ENCODE measurements around the gene PCSK5. TPM values are rescaled to one million over a fixed set of nuclear protein-coding genes. Genes with fewer than 3 reads are reported as not detected.

The PCSK5 gene
- total and polyA plus RNA-seq, 2 donors (not counting 1 experiment from before 2014, with no cell fraction given): 0.09 TPM; not detected in 1

GRCh38 chr9:76013809-76014208, 123.3 kb downstream of the PCSK5 start:
- DNase-seq (no peak), ATAC-seq (ENCODE audit: low read depth) (no peak)
- WGBS (ENCODE audit: insufficient coverage): no CpG with 5 or more reads among the region's 2 CpGs
- Mint-ChIP-seq H3K4me1 (no peaks in the 10 kb centered on the region), H3K4me3 (no peak overlapping the region), H3K27me3 (no peaks in the 10 kb centered on the region), H3K27ac (no peak overlapping the region), H3K9me3 (ENCODE audit: insufficient read depth) (no peaks in the 10 kb centered on the region)
- Histone ChIP-seq H3K36me3 (replicated peaks in 1 of 2; ENCODE audit: control extremely low read depth in 1 of 2, control insufficient read depth in 1 of 2, extremely low read depth in 1 of 2, insufficient read depth in 2 of 2, low read length in 1 of 2) (no peaks in the 10 kb centered on the region), H3K9me3 (ENCODE audit: control extremely low read depth in 1 of 3, control insufficient read depth in 2 of 3, insufficient read depth in 1 of 3, low read length in 2 of 3) (no peaks in the 10 kb centered on the region), H3K4me2 (replicated peaks; ENCODE audit: low read depth, low read length, poor library complexity, severe bottlenecking) (no peak overlapping the region), H3K27ac (ENCODE audit: low read length in 2 of 2) (no peak overlapping the region), H3K9ac (ENCODE audit: low read length) (no peak overlapping the region), H2AFZ (ENCODE audit: insufficient read depth, low read depth, low read length, poor library complexity, severe bottlenecking) (no peak overlapping the region), H3K27me3 (replicated peaks in 1 of 4; ENCODE audit: control extremely low read depth in 1 of 4, control insufficient read depth in 3 of 4, insufficient read depth in 4 of 4, low read length in 3 of 4) (no peaks in the 10 kb centered on the region), H3K79me2 (ENCODE audit: control insufficient read depth, insufficient read depth, low read length) (no peaks in the 10 kb centered on the region), H4K20me1 (ENCODE audit: control insufficient read depth, insufficient read depth, low read length, poor library complexity, severe bottlenecking) (no peaks in the 10 kb centered on the region), H3K4me1 (ENCODE audit: control insufficient read depth in 2 of 2, insufficient read depth in 2 of 2, low read length in 2 of 2) (no peaks in the 10 kb centered on the region), H3K4me3 (ENCODE audit: control extremely low read depth in 1 of 5, extremely low read depth in 1 of 5, insufficient read depth in 1 of 5, low read depth in 2 of 5, low read length in 4 of 5) (no peak overlapping the region)
- ChIA-PET CTCF (no interaction called here), POLR2A (no interaction called here)
- intact Hi-C loops (cut with micrococcal nuclease): no loop called here
- TF ChIP-seq CTCF (IDR thresholded peaks at IDR 0.05) (no peak), EZH2 (IDR thresholded peaks at IDR 0.05; ENCODE audit: borderline replicate concordance, insufficient read depth, low read depth, low read length, poor library complexity, severe bottlenecking) (no peak)

- H3K27me3 ChIP-seq (replicated peaks in 1 of 4; ENCODE audit: control extremely low read depth in 1 of 4, control insufficient read depth in 3 of 4, insufficient read depth in 4 of 4, low read length in 3 of 4): no peaks in the 10 kb centered on the region
- H3K4me1 ChIP-seq (ENCODE audit: control insufficient read depth in 2 of 2, insufficient read depth in 2 of 2, low read length in 2 of 2): no peaks in the 10 kb centered on the region
- intact Hi-C loops (cut with micrococcal nuclease): no loop called here
- ATAC-seq (ENCODE audit: low read depth) (no peak), DNase-seq (no peak)
- POLR2A ChIA-PET: no interaction called here
- no peaks in the 10 kb centered on the region for H3K36me3 ChIP-seq (replicated peaks in 1 of 2; ENCODE audit: control extremely low read depth in 1 of 2, control insufficient read depth in 1 of 2, extremely low read depth in 1 of 2, insufficient read depth in 2 of 2, low read length in 1 of 2)
- H4K20me1 ChIP-seq (ENCODE audit: control insufficient read depth, insufficient read depth, low read length, poor library complexity, severe bottlenecking): no peaks in the 10 kb centered on the region
- H3K27ac ChIP-seq (ENCODE audit: low read length in 2 of 2): no peak overlapping the region
- no peak overlapping the region for H3K4me2 ChIP-seq (replicated peaks; ENCODE audit: low read depth, low read length, poor library complexity, severe bottlenecking)
- H3K4me3 Mint-ChIP-seq: no peak overlapping the region
- no peaks in the 10 kb centered on the region for H3K27me3 Mint-ChIP-seq
- H3K4me1 Mint-ChIP-seq: no peaks in the 10 kb centered on the region
- no peak overlapping the region for H3K4me3 ChIP-seq (ENCODE audit: control extremely low read depth in 1 of 5, extremely low read depth in 1 of 5, insufficient read depth in 1 of 5, low read depth in 2 of 5, low read length in 4 of 5)
- no peak overlapping the region for H3K9ac ChIP-seq (ENCODE audit: low read length)
- no peak overlapping the region for H3K27ac Mint-ChIP-seq
- no peaks in the 10 kb centered on the region for H3K9me3 ChIP-seq (ENCODE audit: control extremely low read depth in 1 of 3, control insufficient read depth in 2 of 3, insufficient read depth in 1 of 3, low read length in 2 of 3)
- no peaks in the 10 kb centered on the region for H3K9me3 Mint-ChIP-seq (ENCODE audit: insufficient read depth)
- no peak overlapping the region for H2AFZ ChIP-seq (ENCODE audit: insufficient read depth, low read depth, low read length, poor library complexity, severe bottlenecking)
- CTCF ChIA-PET: no interaction called here
- no peaks in the 10 kb centered on the region for H3K79me2 ChIP-seq (ENCODE audit: control insufficient read depth, insufficient read depth, low read length)
- TF ChIP-seq EZH2 (IDR thresholded peaks at IDR 0.05; ENCODE audit: borderline replicate concordance, insufficient read depth, low read depth, low read length, poor library complexity, severe bottlenecking): no peak
- no peak for TF ChIP-seq CTCF (IDR thresholded peaks at IDR 0.05)
- WGBS (ENCODE audit: insufficient coverage): 95% methylated on average over 8 of the region's 12 CpGs
Measured at GRCh38 chr9:76018235-76018634, 127.8 kb downstream of the PCSK5 start.
